Astrocyte of the spinal cord (primary cell): ENCODE data around the gene VWA3B.
"Not testable (repeated sequence)": the region's sequence is repeated elsewhere in the genome, so short reads cannot be mapped to it uniquely, and the experiment has no call there.

ENCODE experiments used
- DNase-seq: peaks from one replicate; pipeline ENCODE4 v3.0.0; 2011; ENCODE audit warnings: low read depth, low spot score
- H3K4me3 ChIP-seq: 2 replicates; pipeline ENCODE4 v1.5.1; 2011; ENCODE audit warnings: low read depth, mild to moderate bottlenecking, low read length, moderate library complexity
- in situ Hi-C: cut with HindIII; loops from 2 replicates; pipeline ENCODE4 v1.10.0; 2017; ENCODE audit warnings: low sequenced_read_pairs
- TF ChIP-seq, protein P1 (sequence below): IDR thresholded peaks from 2 replicates; pipeline ENCODE4 v1.5.1; 2012; ENCODE audit warnings: low read depth, mild to moderate bottlenecking, low read length, inconsistent platforms

Gene VWA3B

DNA sequence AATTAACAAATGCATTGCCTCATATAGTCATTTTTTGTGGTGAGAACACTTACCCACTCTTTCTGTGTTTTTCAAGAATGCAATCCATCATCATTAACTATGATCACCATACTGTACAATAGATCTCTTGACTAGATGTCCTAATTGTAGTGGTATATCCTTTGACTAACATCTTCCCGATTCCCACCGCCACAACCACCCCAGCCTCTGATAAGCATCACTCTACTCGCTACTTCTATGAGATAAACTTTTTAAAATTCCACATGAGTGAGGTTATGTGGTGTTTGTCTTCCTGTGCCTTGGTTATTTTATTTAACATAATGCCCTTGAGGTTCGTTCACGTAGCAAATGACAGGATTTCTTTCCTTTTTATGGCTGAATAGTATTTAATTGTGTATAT is 6.6 kb downstream of the VWA3B start:
- no peak for DNase-seq
- H3K4me3 ChIP-seq, result no peak overlapping the region
- in situ Hi-C loops, result no loop called here
- TF ChIP-seq, protein P1, sequence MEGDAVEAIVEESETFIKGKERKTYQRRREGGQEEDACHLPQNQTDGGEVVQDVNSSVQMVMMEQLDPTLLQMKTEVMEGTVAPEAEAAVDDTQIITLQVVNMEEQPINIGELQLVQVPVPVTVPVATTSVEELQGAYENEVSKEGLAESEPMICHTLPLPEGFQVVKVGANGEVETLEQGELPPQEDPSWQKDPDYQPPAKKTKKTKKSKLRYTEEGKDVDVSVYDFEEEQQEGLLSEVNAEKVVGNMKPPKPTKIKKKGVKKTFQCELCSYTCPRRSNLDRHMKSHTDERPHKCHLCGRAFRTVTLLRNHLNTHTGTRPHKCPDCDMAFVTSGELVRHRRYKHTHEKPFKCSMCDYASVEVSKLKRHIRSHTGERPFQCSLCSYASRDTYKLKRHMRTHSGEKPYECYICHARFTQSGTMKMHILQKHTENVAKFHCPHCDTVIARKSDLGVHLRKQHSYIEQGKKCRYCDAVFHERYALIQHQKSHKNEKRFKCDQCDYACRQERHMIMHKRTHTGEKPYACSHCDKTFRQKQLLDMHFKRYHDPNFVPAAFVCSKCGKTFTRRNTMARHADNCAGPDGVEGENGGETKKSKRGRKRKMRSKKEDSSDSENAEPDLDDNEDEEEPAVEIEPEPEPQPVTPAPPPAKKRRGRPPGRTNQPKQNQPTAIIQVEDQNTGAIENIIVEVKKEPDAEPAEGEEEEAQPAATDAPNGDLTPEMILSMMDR, result no peak

DNA sequence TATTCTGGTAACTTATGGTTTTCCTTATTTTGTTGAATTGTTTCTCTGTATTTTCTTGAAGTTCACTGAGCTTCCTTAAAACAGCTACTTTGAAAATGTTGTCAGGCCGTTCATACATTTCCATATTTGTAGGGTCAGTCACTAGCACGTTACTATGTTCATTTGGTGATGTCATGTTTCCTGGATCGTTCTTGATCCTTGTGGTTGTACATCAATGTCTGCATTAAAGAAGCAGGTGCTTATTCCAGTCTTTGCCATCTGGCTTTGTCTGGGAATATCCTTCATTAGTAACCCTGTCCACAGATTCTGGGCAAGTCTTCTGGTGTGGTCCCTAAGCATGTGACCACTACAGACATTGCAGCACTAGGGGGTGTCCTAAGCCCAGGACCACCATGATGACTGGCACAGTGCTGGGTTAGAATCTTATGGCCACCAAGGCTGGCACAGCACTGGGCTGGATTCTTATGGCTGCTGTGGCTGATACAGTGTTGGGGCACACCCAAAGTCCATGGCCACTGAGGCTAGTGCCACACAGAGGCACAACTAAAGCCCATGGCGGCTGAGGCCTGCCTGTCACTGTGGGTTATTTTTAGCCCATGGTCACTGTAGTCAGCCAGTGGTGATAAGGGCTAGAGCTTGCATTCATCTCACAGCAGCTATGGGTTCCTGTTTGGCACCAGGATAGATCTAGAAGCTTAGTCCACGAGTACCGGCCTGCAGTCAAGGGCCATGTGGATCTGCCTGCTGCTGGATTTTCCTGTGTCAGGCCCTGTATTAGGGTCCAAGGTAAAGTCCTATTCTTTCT is 13.2 kb downstream of the VWA3B start:
- TF ChIP-seq, protein P1, result no peak
- no peak for DNase-seq
- in situ Hi-C loops, result no loop called here

DNA sequence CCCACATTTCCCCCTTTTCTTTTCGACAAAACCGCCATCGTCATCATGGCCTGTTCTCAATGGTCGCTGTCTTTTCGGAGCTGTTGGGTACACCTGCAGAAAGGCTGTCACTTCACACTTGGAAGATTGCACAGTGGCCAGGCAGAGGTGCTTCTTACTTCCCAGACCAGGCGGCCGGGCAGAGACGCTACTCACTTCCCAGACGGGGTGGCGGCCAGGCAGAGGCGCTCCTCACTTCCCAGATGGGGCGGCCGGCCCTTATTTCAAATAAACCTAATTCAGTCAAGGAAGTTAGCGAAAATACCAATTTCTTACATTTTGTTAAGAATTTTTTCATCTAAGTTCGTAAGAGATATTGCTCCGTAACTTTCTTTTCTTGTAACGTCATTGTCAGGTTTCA is 15.3 kb downstream of the VWA3B start:
- in situ Hi-C loops, DNase-seq, H3K4me3 ChIP-seq: not testable (repeated sequence)

More for the DNA sequence above, 13.2 kb downstream of the VWA3B start:
- no peak overlapping the region for H3K4me3 ChIP-seq

DNA sequence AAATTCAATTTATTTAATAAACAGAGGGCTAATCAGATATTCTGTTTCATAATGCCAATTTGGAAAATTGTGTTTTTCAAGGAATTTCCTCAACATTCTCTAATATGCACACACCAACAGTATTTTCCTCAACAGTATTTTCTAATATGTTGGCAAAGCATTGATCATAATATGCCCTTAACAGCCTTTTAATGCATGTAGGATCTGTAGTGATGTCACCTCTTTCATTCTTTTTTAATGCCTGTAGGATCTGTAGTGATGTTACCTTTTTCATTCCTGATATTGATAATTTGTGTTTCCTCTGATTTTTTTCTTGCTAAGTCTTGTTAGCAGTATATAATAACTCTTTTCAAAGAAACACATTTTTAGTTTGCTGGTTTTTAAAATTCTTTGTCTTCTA is 15.9 kb downstream of the VWA3B start:
- TF ChIP-seq, protein P1, result no peak
- no peak overlapping the region for H3K4me3 ChIP-seq
- in situ Hi-C loops, result no loop called here
- no peak for DNase-seq

DNA sequence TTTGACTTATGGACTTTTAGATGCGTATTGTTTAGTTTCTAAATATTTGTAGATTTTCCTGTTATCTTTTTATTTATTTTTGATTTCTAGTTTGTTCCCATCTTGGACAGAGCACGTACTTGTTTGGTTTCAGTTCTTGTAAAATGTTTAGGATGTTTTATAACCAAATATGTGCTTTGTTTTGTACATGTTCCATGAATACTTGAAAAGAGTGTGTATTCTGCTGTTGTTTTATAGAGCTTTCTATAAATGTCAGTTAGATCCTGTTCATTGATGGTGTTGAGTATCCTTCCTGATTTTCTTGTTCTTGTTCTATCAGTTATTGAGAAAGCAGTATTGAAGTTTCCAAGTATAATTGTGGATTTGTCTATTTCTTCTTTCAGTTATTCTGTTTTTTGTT is 21.1 kb downstream of the VWA3B start:
- in situ Hi-C loops, result no loop called here
- TF ChIP-seq, protein P1, result no peak
- DNase-seq, result no peak
- H3K4me3 ChIP-seq, result no peak overlapping the region

DNA sequence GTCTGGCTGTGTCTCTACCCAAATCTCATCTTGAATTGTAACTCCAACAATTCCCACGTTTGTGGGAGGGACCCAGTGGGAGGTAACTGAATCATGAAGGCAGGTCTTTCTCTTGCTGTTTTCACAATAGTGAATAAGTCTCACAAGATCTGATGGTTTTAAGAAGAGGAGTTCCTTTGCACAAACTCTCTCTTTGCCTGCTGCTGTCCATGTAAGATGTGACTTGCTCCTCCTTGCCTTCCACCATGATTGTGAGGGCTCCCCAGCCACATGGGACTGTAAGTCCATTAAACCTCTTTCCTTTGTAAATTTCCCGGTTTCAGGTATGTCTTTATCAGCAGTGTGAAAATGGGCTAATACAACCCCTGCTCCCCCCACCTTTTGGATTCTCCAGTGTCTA is 23.8 kb downstream of the VWA3B start:
- TF ChIP-seq, protein P1, result no peak
- H3K4me3 ChIP-seq, result no peak overlapping the region
- no peak for DNase-seq
- in situ Hi-C loops, result no loop called here

DNA sequence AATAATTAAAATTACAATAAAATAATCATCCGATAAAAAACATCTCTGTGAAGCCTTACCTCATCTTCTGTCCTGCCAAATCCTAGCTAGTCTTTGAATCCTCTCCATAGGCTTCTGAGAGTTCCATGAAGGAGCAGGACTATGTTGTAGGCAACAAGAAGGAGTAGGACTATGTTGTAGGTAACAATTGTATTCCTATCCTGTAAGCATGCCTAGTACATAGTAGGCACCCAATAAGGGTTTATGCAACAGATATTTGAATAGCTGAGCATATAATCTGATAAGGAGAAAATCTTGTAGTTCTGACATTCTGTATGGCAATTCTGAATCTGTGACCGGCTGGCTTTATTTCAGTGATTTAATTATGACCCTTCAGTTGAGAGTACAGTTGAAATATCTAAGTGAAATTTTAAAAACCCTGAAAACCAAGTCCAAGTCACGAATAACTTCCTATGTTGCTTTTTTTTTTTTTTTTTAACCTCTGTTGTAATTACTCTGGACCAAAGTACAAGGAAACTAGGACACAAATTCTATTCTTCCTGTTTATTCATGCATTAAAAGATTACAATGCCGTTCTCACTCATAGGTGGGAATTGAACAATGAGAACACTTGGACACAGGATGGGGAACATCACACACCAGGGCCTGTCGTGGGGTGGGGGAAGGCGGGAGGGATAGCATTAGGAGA is 27.8 kb downstream of the VWA3B start:
- in situ Hi-C loops, result no loop called here
- H3K4me3 ChIP-seq, result no peak overlapping the region
- TF ChIP-seq, protein P1, result no peak
- no peak for DNase-seq
